HG03378 (cell line): ENCODE measurements around the gene DBNDD1.
"Not testable (repeated sequence)": the region's sequence is repeated elsewhere in the genome, so short reads cannot be mapped to it uniquely, and the experiment has no call there.

Experiments used
- ATAC-seq: cut with Tn5 transposase; IDR thresholded peaks from one replicate; pipeline ENCODE4 v1.9.1; 2021; ENCODE audit warnings: mild to moderate bottlenecking, moderate library complexity; ENCODE audit not compliant: unreplicated experiment

Gene DBNDD1, protein sequence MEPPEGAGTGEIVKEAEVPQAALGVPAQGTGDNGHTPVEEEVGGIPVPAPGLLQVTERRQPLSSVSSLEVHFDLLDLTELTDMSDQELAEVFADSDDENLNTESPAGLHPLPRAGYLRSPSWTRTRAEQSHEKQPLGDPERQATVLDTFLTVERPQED

DNA sequence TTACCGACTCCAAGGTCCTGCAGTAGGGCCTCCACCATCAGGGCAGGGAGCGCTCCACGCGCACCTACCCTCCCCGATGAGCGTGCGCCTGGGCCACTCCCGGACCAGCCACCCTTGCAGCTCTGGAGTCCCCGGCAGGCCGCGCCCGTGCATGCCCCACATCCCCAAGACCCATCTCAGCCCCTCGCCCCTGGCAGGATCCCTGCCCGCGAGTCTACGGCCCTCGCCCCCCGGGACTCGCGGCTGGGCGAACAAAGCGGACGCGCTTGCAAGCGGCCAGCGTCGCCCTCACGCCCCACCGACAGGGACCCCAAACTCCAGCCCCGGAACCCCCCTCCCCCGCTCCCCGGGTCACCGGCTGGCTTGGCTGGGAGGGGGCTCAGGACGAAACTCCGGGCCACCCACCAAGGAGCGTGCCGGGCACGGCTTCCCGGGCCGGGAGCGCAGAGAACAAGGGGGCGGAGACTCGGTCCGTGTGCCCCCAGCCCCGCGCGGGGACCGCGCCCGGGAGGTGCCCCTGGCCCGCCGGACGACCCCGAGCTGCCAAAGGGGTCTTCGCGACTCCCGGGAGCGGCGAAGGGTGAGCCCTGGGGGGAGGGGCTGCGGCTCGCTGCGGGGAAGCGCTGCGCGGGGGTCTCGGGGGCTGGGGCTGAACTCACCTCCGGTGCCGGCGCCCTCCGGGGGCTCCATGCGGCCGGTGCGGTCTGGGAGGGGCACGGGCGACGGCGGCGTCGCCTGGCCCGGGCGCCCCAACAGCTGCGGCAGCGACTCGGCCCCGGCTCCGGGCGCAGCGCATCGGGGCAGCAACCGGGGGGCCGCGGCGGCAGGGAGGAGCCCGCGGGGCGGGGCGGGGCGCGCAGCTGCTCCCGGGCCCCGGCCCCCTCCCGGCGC is at the start of gene DBNDD1:
Gene DBNDD1 (minus strand): TSS at position 805 of the 891 bp plus-strand sequence. CDS start 115 bp downstream, at position 690.
- ATAC-seq = no peak

DNA sequence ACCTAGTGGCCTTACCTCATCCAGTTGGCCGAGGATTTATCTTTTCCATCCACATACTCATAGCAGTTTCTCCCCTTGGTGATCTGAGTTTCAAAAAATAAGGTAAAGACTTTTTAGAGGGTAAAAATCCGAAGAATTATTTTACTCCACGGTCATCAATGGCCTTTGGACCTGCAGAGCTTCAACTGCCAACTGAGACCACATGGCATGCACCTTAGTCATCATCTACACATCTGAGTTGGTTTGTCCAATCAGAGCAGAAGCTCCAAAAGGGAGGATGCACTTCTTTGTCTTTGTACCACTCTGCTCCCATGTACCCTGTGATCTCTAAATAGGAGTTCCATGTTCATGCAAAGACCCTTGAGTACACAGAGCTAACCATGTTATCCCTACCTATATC is 42.2 kb upstream of the DBNDD1 start:
- no peak for ATAC-seq

DNA sequence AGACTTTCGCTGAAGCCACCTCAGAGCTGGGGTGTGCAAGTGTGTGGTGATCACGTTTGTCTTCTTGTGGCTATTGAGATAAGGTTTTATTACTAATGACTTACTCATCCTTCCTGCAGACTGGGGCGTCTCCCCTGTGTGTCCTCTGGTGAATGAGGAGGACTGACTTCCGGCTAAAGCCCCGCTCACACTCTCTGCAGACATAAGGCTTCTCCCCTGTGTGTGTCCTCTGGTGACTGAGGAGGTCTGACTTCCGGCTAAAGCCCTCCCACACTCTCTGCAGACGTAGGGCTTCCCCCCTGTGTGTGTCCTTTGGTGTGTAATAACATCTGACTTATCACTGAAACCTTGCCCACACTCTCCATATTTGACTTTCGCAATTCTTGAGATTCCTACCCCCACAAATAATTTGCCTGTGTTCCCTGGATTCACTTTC is 38.5 kb upstream of the DBNDD1 start:
- ATAC-seq = no peak

DNA sequence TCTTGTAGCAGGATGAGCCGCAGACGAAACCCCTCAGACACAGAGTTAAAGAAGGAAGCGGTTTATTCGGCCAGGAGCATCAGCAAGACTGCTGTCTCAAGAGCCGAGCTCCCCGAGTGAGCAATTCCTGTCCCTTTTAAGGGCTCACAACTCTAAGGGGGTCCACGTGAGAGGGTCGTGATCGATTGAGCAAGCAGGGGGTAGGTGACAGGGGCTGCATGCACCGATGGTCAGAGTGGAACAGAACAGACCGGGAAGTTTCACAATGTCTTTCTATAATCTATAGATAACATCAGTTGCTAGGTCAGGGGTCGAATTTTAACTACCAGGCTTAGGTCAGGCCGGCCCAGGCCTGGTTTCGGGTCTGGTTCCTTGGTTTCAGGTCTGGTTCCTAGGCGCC is 37.3 kb upstream of the DBNDD1 start:
- ATAC-seq = not testable (repeated sequence)

DNA sequence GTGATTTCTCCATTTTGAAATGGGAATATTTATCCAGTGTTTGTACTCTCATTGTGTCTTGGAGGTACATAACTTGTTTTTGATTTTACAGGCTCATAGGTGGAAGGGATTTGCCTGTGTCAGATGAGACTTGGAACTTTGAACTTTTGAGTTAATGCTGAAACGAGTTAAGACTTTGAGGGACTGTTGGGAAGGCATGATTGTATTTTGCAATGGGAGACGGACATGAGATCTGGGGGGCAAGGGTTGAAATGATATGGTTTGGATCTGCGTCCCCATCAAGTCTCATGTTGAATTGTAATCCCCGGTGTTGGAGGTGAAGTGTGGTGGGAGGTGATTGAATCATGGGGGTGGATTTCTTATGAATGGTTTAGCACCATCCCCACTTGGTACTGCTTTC is 36.1 kb upstream of the DBNDD1 start:
- ATAC-seq = no peak

DNA sequence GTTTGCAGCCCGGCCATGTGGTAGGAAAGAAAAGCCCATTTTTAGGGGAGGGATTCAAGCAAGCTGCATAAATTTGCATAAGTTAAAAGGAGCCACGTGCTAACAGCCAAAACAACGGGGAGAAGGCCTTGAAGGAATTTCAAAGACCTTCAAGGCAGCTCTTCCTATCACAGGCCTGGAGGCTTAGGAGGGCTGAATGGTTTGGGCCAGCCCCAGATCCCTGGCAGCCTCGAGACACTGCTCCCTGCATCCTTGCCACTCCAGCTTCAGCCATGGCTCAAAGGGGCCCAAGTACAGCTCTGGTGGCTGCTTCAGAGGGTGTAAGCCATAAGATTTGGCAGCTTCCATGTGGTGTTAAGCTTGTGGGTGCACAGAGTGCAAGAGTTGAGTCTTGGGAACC is 35.3 kb upstream of the DBNDD1 start:
- no peak for ATAC-seq

DNA sequence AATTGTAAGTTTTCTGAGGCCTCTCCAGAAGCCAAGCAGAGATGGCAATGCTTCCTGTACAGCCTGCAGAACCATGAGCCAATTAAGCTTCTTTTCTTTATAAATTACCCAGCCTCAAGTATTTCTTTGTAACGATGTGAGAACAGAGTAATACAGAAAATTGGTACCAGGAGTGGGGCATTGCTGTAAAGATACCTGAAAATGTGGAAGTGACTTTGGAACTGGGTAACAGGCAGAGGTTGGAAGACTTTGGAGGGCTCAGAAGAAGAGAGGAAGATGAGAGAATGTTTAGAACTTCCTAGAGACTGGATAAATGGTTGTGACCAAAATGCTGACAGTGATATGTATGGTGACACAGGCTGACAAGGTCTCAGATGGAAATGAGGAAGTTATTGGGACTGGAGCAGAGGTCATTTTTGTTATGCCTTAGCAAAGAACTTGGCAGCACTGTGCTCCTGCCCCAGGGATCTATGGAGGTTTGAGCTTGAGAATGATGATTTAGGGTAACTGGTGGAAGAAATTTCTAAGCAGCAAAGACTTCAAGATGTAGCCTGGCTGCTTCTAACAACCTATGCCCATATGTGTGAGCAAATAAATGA is 34.7 kb upstream of the DBNDD1 start:
- ATAC-seq = no peak

DNA sequence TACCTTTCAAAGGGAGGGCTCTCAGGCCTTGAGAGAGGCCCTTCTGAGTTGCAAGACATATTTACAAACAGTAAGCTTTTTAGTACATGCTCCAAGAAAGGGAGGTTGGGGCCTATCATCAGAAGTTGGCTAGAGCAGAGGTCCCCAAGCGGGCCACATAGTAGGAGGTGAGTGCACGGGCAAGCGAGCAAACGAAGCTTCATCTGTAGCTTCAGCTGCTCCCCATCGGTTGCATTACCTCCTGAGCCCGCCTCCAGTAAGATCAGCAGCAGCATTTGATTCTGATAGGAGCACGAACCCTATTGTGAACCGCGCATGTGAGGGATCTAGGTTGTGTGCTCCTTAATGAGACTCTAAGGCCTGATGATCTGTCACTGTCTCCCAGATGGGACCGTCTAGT is 31.7 kb upstream of the DBNDD1 start:
- ATAC-seq = no peak

DNA sequence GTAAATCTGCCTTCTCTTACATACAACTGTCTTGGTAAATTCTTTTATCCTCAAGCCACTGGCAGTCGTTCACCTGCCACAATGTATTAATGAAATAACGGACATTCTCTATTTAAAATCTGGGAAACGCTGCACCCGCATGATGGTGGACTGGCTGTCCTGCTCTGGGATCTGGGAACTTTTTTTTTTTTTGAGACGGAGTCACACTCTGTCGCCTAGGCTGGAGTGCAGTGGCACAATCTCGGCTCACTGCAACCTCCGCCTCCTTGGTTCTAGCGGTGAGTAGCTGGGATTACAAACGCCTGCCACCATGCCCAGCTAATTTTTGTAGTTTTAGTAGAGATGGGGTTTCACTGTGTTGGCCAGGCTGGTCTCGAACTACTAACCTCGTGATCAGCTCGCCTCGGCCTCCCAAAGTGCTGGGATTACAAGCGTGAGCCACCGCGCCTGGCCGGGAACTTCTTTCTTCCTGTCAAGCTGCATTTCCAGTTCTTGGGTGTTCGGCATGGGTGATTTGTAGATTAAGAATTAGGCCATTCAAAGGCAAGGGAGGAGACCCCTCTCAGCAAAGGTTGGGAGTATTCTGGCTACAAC is 29.6 kb upstream of the DBNDD1 start:
- no peak for ATAC-seq

DNA sequence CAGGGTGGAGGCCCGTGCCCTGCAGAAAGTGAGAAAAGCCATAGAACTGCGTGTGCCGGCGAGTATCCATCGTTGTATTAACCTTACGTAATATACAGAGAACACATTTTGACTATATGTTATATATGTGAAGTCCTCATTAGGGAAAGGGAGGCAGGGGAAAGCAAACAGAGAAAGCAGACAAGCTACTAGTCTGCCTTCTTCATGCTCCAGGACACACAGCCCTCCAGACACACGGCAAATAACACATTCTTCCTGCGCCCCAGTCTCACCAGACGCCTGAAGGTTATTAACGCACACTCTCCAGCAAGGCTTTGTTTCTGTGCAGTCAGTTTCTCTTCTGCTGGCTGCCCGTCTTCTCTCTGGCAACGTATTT is 29.1 kb upstream of the DBNDD1 start:
- no peak for ATAC-seq

DNA sequence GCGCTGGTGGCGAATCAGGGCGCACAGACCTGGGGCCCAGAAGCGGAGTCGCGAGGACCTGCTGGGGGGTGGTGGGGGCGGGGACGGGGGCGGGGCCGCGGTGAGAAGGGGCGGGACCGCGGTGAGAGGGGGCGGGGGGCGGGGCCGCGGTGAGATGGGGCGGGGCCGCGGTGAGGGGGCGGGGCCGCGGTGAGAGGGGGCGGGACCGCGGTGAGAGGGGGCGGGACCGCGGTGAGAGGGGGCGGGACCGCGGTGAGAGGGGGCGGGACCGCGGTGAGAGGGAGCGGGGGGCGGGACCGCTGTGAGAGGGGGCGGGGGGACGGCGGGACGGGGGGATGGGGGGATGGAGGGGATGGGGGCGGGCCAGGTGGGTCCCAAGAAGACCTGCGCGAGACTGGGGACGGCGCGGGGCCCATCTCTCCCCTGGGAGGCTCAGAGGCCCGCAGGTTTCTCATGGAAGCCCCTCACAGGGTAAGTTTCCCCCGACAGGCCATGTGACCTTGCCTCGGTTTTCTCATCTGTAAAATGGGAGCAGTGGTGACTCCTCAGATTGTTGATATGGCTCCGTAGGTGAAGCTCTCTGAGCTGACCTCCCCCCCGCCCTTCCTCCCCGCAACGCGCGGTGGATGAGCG is 28.6 kb upstream of the DBNDD1 start:
- ATAC-seq = no peak

DNA sequence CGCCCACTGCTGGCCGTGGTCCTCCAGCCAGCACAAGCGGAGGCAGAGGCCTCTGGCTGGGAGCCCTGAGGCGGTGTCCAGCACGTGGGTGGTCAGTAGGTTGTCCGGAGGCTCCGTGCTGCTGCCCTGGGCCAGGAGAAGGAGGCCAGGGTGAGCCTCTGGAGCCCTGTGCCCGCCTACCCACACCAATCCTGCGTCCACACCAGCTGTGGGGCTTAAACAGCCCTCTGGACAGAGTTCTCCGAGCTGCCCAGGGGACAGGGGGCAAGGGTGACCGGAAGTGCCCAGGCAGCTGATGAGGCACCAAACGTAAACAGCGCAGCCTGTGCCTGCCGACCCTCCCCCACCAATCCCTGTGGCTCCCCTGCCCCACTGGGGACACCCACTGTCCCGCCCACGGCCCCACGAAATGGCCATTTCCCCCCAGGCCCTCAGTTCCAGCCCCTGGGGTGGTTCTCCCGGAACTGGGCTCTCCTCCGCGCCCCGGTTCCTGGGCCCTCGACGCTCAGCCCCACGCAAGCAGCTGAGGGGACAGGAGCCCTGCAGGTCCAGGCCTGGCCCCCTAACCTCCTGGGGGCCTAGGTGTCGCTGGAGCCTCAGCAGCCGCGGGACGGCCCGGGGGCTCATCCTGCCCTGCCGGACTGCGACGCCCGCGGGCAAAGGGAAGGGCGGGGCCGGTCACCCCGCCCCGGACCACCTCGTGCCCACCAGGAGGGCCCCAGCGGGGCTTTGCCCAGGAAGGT is 27.9 kb upstream of the DBNDD1 start:
- no peak for ATAC-seq

DNA sequence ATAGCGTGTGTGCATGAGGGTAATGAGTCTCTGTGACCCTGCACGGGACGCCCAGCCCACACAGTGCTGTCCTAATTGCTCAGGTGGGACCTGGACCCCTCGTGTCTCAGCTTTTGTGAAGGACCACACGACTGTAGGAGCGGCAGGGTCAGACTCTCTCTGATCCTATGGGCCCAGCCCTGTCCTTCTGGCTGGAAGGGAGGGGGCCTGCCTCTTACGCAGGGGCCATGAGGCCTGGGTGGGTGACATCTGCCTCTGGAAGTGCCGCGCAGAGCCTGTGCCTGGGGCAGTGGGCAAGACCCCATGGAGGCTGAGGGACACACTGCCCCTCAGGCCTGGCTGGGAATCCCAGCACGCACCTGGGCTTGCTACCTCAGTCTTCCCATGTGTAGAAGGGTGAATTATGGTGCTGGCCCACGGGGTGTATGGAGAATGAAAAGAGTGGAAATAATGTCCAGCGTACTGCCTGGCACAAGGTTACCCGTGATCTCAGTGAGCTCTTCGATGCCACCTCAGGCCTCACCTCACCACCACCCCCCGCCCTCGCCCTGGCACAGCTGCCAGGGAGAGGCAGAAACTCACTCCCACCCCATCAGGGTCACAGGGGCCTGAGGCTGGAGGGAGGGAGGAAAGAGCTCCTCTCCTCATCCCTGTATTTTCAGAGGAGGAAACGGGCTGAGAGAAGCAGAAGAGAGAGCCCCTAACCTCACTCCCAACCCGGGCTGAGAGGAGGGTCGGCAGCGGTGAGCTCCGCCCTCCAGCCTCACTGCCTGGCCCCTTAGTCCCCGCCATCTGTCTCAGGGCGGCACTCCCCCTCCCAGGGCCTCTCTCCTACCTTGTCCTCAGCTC is 27.1 kb upstream of the DBNDD1 start:
- ATAC-seq = no peak

DNA sequence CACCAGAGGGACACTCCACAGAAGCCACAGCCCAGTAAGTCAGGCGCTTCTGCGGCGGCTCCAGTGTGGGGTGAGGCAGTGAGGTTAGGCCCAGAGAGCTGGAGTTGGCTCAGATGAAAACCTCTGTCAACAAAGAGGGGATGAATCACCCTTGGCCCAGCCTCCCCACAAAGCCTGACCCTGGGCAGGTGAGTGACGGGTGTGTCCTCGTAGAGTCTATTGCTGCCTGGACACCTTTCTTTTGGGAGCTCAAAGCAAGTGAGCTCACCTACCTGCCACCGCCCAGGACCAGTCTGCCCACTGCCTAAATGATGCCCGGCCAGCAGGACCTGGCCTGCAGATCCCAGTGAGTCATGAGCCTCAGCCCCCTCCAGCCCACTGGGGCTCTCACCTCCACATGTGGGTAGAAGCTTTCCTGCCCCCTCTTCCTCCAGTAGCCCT is 24.9 kb upstream of the DBNDD1 start:
- no peak for ATAC-seq

DNA sequence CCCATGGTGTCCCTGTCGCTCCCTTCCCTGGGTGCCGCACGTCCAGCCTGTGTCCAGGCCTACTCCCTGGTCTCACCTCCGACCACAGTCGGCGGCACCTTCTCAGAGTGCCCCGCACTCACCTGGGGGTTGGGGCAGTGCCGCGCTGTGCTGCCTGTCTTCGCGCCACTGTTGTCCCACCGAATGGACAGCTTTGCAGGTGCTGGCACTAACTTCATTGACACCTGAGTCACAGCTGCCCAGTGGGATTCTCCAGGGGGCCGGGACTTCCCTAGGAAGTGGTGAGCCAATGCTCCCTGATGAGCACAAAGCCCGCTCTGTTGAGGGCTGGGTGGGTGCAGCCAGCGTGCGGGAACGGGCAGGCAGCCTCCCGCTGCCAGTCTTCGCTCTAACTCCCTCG is 24.3 kb upstream of the DBNDD1 start:
- no peak for ATAC-seq

DNA sequence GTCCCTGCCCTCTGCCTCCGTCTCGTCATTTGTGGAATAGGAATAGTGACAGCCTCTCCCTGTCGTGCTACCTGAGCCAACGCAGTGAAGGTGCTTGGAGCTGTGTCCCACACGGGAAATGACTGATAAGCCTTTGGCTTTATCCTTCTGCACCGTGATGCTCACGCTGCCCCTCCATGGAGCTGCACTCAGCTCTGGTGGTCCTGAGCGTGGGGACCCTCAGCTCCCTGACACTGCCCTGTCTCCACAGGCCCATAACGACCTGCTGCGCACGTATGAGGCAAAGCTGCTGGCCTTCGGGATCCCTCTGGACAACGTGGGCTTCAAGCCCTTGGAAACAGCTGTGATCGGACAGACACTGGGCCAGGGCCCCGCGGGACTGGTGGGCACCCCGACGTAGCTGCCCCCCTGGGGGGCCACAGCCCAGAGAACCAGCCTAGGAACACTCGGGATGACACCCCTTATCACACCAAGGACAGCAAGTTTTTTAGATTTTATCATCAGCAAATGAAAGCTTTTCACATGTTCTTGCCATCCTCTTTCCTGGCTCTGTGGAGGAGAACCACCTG is 23.8 kb upstream of the DBNDD1 start:
- ATAC-seq = no peak

DNA sequence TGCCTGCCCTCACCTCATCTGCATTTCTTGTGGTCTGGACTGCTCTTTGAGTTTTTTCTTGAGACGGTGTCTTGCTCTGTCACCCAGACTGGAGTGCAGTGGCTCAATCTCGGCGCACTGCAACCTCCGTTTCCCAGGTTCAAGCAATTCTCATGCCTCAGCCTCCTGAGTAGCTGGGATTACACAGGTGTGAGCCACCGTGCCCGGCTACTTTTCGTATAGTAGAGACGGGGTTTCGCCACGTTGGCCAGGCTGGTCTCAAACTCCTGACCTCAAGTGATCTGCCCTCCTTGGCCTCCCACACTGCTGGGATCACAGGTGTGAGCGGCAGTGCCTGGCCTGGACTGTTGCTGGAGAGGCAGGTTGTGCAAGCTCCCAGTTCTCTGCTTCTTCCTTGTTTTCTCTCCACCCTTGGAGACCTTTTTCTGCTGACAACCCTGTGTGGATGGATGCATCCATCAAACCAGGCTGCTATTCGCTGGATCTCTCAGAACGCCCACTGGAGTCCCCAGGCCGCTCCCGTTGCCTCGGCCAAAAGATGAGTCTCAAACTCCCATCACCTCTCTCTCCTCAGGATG is 22.7 kb upstream of the DBNDD1 start:
- ATAC-seq = no peak

DNA sequence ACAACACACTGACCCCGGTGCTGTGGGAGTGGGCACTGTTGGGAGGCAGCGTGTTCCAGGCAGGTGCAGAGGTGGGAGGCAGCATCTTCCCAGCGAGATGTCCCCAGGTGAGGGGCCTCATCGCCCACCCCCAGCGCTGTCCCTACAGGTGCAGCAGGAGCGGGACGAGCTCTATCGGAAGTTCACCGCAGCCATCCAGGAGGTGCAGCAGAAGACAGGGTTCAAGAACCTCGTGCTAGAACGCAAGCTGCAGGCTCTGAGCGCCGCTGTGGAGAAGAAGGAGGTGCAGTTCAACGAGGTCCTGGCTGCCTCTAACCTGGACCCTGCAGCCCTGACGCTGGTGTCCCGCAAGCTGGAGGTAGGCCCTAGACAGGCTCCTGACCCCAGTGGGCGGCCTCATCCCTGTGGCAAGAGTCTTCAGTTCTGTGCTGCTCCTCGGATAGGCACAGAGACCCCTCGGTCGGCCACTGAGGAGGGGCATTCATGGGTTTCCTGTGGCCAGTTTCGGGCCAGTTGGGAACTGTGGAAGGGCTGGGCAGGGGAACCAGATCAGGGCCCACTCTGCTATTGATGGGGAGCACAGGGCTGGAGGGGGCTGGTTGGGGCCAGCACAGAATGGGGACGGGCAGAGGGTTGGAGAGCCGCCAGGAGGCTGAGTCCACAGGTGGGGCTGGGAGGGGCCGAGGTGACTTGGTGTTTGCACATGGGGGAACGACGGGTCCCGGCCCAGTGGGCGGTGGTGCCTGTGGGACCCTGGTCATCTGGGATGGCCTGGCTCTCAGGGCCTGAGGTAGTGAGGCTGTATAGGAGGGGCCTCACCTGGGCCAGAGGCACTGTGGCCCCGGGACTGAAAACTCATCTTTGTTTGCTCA is 21.1 kb upstream of the DBNDD1 start:
- no peak for ATAC-seq
